ENCODE measurements around the gene GNB1L. TPM values are rescaled to one million over a fixed set of nuclear protein-coding genes. Genes with fewer than 3 reads are reported as not detected.
"Not testable (repeated sequence)": the region's sequence is repeated elsewhere in the genome, so short reads cannot be mapped to it uniquely, and the experiment has no call there.

GNB1L gene
- total RNA-seq, 1 donor from 2014 or later: 11.1 TPM

- no peak for DNase-seq (ENCODE audit: low read depth, low spot score)
These were observed 35.3 kb upstream of the GNB1L start for GRCh38 chr22:19889951-19890350.

- no peak for DNase-seq (ENCODE audit: low read depth, low spot score)
These were observed 33.6 kb upstream of the GNB1L start for GRCh38 chr22:19888131-19888746.

GRCh38 chr22:19887256-19887985, 32.7 kb upstream of the GNB1L start:
- no peak for DNase-seq (ENCODE audit: low read depth, low spot score)

- DNase-seq (ENCODE audit: low read depth, low spot score): peak; percentile 66
These were observed 32.1 kb upstream of the GNB1L start for GRCh38 chr22:19886605-19887255.

GRCh38 chr22:19885841-19886592, 31.3 kb upstream of the GNB1L start:
- DNase-seq (ENCODE audit: low read depth, low spot score): no peak

GRCh38 chr22:19884954-19885751, 30.5 kb upstream of the GNB1L start:
- no peak for DNase-seq (ENCODE audit: low read depth, low spot score)

GRCh38 chr22:19884161-19884953, 29.7 kb upstream of the GNB1L start:
- DNase-seq (ENCODE audit: low read depth, low spot score): no peak

GRCh38 chr22:19883446-19883845, 28.8 kb upstream of the GNB1L start:
- DNase-seq (ENCODE audit: low read depth, low spot score): not testable (repeated sequence)

- DNase-seq (ENCODE audit: low read depth, low spot score): no peak
These were observed 28.0 kb upstream of the GNB1L start for GRCh38 chr22:19882446-19883381.

- peak; percentile 96 for DNase-seq (ENCODE audit: low read depth, low spot score)
These were observed 26.3 kb upstream of the GNB1L start for GRCh38 chr22:19880786-19881569.

- no peak for DNase-seq (ENCODE audit: low read depth, low spot score)
These were observed 25.5 kb upstream of the GNB1L start for GRCh38 chr22:19879992-19880785.

- no peak for DNase-seq (ENCODE audit: low read depth, low spot score)
These were observed 24.9 kb upstream of the GNB1L start for GRCh38 chr22:19879643-19879991.

GRCh38 chr22:19879246-19879570, 24.5 kb upstream of the GNB1L start:
- no peak for DNase-seq (ENCODE audit: low read depth, low spot score)

- no peak for DNase-seq (ENCODE audit: low read depth, low spot score)
These were observed 24.0 kb upstream of the GNB1L start for GRCh38 chr22:19878461-19879245.

- no peak for DNase-seq (ENCODE audit: low read depth, low spot score)
These were observed 23.1 kb upstream of the GNB1L start for GRCh38 chr22:19877626-19878339.

GRCh38 chr22:19876941-19877625, 22.4 kb upstream of the GNB1L start:
- DNase-seq (ENCODE audit: low read depth, low spot score): no peak
